ENCODE measurements around the gene CHI3L1.
A peak's percentile ranks its signal among the peaks of the same experiment; 100 is the strongest.

Gene CHI3L1

GRCh38 chr1:203151362-203152157, 34.9 kb downstream of the CHI3L1 start:
- no peak for DNase-seq (ENCODE audit: low spot score)

GRCh38 chr1:203150511-203151297, 35.8 kb downstream of the CHI3L1 start:
- DNase-seq (ENCODE audit: low spot score): no peak

DNA sequence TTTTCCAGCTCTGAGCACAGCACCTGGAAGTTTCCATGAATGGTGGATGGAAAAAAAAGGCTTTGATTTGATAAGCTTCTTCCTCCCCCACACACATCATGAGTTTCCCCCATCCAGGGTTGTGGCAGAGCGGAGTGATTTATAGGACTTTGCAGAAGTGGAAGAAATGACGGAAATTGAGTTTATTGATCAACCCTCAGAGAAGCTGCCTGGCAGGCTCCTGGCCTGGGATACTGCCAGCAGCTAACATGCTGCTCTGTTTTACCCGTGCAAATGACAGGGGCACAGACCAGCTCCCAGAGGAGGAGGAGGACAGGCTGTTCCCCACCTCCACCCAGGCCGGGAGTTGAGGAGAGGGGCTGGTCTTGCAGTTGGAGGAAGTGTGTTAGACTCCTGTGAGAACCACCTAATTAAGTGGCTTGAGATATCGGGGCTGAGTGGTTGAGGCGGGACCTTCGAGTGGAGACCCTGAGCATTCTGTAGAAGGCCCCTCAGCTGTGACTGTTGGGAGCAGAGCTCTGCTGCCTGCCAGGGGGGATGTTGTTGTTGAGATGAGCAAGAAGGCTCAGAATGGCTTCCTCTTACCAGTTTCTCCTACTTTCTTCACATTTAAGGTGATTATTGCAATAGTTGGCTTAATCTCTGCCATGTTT, 37.2 kb downstream of the CHI3L1 start:
- DNase-seq (ENCODE audit: low spot score): no peak

DNA sequence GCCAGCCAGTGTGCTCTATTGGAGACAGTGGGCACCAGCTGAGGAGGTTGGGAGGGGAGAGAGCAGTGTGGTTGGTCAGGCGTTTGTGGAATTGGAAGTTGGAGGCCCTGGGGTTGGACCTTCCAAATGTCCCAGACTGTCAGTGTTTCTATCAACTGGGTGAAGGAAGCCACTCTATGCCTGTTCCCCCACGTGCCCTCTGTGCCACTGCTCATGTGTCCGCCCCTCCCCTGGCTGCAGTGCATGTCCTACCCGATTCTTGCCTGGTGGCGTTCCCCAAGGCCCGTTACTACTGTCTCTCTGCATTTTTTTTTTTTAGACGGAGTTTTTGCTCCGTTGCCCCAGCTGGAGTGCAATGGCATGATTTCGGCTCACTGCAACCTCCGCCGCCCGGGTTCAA, 37.9 kb downstream of the CHI3L1 start:
- no peak for DNase-seq (ENCODE audit: low spot score)

DNA sequence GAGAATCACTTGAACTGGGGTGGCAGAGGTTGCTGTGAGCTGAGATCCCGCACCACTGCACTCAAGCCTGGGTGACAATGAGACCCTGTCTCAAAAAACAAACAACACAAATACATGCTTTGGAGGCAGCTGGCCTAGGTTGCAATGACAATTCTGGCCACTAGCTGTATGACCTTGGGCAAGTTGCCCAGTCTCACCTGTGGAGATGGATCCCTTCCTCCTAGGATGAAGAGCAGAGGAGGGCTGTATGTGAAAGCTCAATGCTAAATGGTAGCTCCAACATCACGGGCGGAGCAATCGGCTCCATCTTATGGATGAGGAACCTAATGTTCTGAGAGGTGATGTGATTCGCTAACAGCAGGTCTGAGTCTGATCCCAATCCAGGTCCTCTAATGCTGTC, 38.4 kb downstream of the CHI3L1 start:
- DNase-seq (ENCODE audit: low spot score): no peak

GRCh38 chr1:203147376-203147775, 39.1 kb downstream of the CHI3L1 start:
- DNase-seq (ENCODE audit: low spot score): peak; percentile 93

DNA sequence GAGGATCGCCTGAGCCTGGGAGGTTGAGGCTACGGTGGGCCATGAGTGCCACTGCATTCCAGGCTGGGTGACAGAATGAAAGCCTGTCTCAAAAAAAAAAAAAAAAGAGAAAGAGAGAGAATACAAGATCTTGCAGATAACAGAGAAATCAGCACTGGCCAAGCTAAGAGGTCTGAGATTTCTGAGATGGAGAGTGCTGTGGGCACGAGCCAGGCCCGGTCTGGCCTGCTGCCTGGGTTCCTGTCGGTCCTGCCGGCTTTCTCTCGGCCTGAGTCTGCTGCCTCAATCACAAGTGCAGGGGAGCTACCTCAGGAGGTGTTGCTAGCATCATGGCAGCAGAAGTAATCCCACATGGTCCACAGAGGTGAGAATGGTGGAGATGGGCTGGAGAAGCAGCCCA, 40.0 kb downstream of the CHI3L1 start:
- no peak for DNase-seq (ENCODE audit: low spot score)

GRCh38 chr1:203146042-203146369, 40.5 kb downstream of the CHI3L1 start:
- DNase-seq (ENCODE audit: low spot score): no peak

GRCh38 chr1:203145321-203146041, 41.0 kb downstream of the CHI3L1 start:
- no peak for DNase-seq (ENCODE audit: low spot score)

- DNase-seq (ENCODE audit: low spot score): peak; percentile 97
Observed at GRCh38 chr1:203144661-203145060, 41.8 kb downstream of the CHI3L1 start.

DNA sequence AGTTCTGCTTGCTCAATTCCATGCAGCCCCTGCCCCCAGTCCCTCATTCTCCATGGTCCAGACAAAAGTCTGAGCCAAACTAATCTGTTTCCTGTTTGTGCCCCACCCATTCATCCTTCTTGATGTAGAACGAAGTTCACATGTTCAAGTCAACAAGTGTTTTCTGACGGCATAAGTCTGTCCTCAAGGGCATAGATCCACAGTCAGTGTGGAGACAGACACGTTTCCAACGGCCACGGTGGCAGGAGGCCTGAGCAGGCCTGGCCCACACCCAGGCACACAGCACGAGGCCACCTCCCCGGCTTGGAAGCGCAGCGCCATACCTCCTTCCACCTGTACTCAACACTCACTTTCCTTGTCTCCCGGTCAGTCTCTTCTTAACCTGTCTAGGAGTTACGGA, 42.9 kb downstream of the CHI3L1 start:
- no peak for DNase-seq (ENCODE audit: low spot score)

- DNase-seq (ENCODE audit: low spot score): no peak
Observed at GRCh38 chr1:203142684-203143408, 43.7 kb downstream of the CHI3L1 start.

GRCh38 chr1:203142124-203142523, 44.4 kb downstream of the CHI3L1 start:
- no peak for DNase-seq (ENCODE audit: low spot score)

GRCh38 chr1:203140743-203141520, 45.6 kb downstream of the CHI3L1 start:
- DNase-seq (ENCODE audit: low spot score): no peak

- no peak for DNase-seq (ENCODE audit: low spot score)
Observed at GRCh38 chr1:203139976-203140475, 46.5 kb downstream of the CHI3L1 start.

- DNase-seq (ENCODE audit: low spot score): no peak
Observed at GRCh38 chr1:203138066-203138465, 48.4 kb downstream of the CHI3L1 start.

GRCh38 chr1:203137324-203137723, 49.2 kb downstream of the CHI3L1 start:
- DNase-seq (ENCODE audit: low spot score): no peak

DNA sequence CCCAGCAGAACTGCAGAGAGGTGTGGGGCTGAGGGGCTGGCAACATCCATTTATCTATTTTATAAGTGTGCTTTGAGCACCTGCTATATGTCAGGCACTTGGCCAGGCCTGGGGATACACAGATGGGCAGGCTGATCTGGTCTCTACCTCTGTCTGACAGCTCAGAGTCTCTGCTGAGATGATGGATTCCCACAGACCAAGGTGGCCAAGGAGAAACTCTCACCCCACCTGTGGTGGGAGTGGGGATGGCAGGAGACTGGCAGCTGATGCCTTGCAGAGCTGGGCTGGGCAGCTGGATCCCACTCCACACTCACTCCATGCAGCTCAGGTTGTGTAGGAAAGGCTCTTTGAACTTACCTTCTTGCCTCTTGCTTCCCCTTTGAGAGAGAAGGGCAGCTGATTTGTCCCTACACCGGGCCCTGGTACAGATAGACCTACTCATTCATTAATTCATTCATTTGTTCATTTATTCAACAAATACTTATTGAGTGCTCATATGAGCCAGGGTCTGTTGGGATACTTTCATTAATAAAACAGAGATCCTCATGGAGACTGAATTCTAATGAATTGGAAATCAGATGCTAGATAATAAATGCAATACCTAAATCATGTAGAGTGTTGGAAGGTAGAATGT, 50.0 kb downstream of the CHI3L1 start:
- DNase-seq (ENCODE audit: low spot score): no peak

DNA sequence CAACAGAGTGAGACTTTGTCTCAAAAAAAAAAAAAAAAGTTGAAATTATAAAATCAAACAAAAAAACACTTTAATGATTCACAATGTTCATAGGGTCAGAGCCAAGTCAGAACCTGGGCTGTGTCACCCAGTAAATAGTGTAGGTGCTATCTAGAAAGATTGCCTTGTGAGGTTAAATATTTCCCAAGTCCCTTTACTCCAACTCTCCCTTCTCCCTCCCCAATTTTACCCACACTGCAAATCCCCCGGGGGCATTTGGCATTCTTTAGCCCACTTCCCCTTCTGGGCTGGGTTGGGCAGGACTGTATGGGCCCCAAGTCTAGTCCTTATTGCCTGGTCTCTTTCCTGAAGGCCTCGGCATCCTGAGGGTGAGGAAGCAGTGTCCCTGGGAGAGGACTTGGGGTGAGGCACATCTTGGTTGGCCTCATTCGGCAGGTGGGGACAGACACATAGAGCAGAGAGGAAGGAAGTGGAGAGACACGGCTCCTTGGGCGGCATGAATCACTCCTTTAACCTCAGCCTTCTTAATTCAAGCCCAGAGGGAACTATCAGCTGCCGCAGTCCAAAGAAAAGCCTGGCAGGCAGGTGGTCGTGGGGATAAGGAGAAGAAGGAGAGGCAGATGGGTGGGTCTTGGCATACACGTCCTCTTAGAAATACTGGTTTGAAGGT, 50.7 kb downstream of the CHI3L1 start:
- no peak for DNase-seq (ENCODE audit: low spot score)

Measured in pons (tissue), 1 donor.